Epidermal melanocyte (primary cell): ENCODE results near the gene CLMP.
"Not testable (repeated sequence)": the region's sequence is repeated elsewhere in the genome, so short reads cannot be mapped to it uniquely, and the experiment has no call there.

ENCODE experiments used
- DNase-seq: peaks from one replicate; pipeline ENCODE4 v3.0.0; 2011; ENCODE audit warnings: low spot score; ENCODE audit not compliant: insufficient read length

CLMP gene

GRCh38 chr11:123218451-123218850, 23.4 kb upstream of the CLMP start:
- DNase-seq: no peak

- DNase-seq: no peak
Measured at GRCh38 chr11:123217897-123218296, 22.8 kb upstream of the CLMP start.

- no peak for DNase-seq
Measured at GRCh38 chr11:123216249-123216648, 21.2 kb upstream of the CLMP start.

DNA sequence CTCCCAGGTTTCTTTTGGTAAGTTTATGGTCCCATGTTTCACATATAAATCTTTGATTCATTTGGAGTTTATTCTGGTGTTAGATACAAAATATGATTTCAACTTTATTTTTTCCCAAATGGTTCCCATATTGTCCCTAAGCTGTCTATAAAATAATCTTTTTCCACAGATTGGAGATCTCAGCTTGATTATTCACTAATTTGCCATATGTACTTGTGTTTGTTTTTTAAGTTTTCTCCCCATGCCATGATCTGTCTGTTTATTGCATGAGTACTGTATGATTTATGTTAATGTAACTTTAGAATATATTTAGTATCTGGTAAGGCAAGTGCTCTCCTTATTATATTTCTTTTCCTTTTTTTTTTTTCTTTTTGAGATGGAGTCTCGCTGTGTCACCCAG, 19.9 kb upstream of the CLMP start:
- DNase-seq: no peak

DNA sequence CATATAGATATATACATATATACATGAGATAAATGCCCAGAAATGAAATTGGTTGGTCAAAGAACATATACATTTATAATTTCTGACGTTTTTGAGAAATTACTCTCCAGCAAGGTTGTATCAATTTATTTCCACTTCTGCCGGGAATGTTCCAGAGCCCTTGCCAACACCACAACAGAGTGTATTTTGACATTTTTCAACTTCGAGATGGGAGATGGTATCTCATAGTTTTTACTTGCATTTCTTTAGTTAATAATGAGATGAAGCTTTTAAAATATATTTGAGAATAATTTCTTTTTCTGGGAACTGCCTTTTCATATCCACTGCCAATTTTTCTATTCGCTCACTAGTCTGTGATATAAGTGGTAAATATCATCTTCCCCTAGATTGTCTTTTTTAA, 19.3 kb upstream of the CLMP start:
- no peak for DNase-seq

GRCh38 chr11:123213307-123213771, 18.3 kb upstream of the CLMP start:
- DNase-seq: no peak

DNA sequence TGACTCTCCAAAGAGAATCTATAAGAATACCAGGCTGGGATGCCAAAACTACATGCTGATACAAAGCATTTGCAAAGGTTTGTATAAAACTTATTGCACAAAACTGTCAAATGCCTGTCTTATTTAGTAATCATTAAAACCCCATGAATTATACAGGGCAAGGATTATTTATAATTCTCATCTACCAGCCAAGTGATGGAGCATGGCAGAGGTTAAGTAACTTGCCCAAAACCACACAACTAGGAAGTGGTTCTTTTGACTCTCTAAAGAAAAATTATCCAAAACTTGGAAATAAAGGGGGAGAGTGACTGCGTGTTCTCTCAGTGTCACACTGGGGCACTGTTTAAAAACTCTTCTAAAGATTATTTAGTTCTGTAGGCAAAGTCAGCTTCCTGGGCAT, 17.4 kb upstream of the CLMP start:
- no peak for DNase-seq

GRCh38 chr11:123211981-123212380, 16.9 kb upstream of the CLMP start:
- no peak for DNase-seq

DNA sequence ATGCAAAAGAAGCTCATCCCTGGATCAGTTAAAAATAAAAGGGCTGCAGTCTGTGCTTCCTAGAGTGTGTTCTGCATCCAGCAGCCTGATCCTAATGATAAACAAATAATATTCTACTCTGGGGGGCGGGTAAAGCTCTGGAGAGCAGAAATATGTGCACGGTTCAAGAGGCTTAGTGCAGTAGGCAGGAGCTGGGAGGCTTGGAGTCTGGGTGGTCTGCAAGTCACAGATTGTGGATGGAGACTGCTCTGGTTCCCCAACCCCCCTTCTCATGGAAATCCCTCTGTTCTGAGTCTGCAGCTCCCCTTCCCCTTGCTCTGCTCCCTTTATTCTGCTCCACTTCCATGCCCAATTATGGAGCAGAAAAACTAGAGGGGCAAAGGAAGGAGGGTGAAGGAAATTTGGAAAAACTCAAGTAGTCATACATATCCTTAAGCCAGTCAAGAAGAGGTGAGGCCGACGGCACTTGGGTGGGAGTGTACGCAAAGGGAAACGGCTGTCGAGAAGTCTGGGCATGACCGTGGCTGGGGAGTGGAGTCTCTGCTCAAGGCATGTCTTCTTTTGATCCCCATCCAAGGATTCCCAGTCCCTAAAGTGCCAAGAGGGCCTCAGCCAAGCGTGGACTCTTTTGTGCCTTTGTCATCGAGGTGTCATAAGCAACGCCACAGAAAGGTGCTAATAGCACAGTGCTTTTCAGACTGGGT, 16.3 kb upstream of the CLMP start:
- no peak for DNase-seq

GRCh38 chr11:123209591-123209990, 14.5 kb upstream of the CLMP start:
- no peak for DNase-seq

GRCh38 chr11:123206791-123207434, 11.9 kb upstream of the CLMP start:
- no peak for DNase-seq

DNA sequence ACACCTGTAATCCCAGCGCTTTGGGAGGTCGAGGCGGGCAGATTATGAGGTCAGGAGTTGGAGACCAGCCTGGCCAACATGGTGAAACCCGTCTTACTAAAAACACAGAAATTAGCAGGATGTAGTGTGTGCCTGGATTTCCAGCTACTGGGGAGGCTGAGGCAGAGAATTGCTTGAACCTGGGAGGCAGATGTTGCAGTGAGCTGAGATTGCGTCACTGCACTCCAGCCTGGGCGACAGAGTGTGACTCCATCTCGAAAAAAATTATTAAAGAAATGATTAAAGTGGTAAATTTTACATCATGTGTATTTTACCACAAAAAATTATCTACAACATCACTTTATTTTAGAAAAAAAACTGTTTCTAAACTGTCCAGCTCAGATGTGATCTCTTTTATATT, 11.0 kb upstream of the CLMP start:
- DNase-seq: not testable (repeated sequence)

GRCh38 chr11:123203934-123204333, 8.9 kb upstream of the CLMP start:
- no peak for DNase-seq

DNA sequence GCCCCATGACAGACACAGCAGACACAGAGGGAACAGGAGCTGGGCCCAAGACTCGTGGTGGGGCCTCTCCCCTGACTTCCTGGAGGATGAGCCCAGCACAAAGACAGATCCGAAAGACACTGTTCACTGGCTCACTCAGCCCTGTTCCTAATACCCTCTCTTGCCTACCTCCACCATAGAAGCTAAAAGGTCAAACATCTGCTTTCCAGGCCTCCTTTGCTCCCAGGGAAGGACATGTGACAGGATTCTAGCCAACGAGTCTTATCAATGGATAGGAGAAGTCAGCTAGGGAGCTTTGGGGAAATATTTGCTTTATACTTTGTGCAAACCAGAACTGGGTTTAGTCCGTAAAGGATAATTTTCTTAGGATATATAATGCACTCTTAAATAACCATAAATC, 8.4 kb upstream of the CLMP start:
- DNase-seq: no peak

DNA sequence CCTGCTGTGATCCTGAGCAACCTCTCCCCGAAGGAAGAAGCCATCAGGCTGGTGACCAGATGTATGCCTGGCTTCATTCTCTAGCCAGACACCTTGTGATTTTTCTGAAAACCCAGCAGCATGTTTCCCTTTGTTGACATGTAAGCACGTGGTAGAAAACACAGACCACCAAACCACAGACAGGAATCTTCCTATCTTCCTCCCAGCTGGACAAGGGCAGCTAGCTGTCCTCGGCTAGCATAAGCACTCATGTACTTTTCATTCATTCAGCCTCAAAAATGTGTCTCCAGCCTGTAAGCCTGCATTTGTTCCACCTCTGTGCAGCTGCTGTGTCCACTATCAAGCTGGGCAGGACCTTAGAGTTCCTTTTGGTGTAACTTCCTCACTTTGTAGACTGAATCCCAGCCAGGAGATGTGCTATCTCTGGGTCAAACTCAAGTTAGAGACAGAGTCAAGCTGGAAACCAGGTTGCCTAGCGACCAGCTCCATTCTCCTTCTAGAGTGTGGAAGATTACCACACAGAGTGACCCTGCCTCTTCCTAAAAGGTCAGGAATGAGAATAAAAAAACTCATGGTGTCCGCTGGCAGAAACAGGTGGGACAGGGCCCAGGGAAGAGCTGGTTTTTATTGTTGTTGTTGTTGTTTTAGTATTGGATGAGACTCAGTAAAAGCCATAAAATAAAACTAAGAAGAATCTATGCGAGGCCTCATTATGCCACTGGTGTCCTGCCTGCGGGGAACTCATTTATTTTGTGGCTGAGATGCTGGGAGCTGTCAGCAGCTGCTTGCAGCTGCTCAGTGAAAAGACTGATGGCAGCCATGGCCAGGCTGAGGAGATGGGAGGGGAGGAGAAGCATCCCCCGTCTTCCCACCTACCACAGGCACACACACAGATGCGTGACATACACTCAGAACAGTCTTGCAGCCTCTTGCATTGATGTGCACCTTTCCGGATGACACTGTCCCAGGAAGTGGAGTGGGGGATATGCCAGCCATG, 7.4 kb upstream of the CLMP start:
- DNase-seq: no peak

DNA sequence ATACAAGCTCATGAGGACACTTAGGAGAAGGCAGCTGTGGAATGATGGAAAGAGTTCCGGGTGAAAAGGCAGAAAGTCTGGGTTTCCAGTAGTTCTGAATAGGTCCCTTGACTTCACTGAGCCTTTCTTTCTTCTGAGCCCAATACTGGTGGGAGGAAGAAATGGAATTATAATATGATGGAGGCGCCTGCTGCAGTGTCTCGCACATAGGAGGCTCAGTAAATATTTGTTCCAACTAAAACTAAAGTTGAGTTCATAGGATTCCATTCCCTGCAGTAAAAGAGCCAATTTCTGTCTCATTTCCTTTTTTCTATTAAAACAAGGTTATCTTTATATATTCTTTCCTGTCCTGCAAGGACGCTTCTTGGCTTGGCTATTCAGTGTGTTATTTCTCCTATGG, 5.2 kb upstream of the CLMP start:
- DNase-seq: no peak

DNA sequence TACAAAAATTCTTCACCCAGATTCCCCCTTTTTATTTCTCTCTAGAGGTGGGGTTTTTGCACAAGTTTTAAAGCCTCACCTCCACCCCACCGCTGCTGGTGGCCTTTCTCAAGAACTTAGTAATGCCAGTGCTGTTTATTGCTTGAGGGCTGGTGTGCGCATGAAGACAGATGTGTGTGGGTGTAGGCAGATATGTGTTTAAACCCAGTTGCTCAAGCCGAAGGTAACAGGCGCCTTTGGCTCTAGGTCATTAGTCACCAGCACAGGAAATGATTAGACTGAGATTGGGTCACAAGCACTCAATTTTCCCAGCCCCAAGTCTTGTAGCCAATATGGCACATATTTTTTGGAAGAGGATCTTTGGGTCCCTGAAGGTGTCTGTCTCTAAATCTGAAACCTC, 2.7 kb upstream of the CLMP start:
- DNase-seq: no peak

- no peak for DNase-seq
Measured at GRCh38 chr11:123196060-123196714, 1.1 kb upstream of the CLMP start.

GRCh38 chr11:123194337-123195187, 486 bp downstream of the CLMP start:
- DNase-seq: no peak

DNA sequence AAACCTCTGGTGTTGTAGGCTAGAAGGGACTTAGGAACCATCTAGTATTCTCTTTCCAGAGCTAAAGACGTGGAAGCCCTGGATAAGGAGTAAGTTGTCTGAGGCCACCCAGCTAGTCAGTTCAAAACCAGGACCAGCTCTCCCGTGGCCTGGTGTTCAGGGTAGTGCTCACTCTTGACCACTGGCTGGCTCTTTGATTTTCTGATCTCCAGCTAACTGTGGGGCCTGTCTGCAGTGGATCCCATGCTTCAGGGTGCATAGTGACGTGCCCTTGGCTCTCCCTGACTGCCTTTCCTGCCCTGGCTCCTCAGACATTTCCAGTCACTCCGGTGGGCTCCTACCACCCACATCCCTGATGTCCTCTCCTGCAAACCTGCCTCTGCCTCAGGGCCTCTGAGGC, 1.3 kb downstream of the CLMP start:
- no peak for DNase-seq

GRCh38 chr11:123191939-123192338, 3.1 kb downstream of the CLMP start:
- no peak for DNase-seq
